DMS153 (cell line): Measurements from ENCODE around the gene RGS10.
"Not testable (repeated sequence)": the region's sequence is repeated elsewhere in the genome, so short reads cannot be mapped to it uniquely, and the experiment has no call there.

Source experiments
- DNase-seq: peaks from one replicate; lab custom pipeline; 2025; lab: John Stamatoyannopoulos, UW

RGS10 gene

DNA sequence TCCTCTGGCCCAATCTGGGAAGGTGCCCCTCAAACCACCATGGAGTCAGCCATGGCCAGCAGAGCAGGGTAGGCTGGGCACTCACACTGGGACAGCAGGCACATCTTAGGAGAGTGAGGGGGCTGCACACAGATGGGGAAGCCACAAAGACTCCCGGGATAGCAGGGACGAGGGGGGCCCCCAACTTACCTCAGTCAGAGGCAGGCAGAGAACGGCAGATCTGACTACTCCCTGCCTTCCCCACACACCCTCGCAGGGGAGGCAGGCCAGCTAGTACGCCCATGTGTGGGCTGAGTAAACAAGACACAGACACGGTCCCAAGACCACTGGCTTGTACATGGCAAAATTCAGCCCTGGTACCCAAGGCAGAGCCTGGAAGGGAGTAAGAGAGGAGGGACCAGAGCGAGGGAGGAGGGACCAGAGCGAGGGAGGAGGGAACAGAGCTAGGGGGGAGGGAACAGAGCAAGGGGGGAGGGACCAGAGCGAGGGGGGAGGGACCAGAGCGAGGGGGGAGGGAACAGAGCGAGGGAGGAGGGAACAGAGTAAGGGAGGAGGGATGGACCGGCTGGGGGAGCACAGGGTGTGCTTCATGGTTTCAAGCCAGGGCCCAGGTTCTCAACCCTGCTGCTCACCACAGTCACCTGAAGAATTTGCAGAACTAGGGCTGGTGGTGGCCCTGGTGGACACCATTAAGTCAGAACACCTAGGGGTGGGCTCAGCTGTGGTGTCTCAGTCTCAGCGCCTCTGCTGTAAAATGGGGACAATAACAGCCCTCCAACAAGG is 73.8 kb downstream of the RGS10 start:
- DNase-seq: no peak

DNA sequence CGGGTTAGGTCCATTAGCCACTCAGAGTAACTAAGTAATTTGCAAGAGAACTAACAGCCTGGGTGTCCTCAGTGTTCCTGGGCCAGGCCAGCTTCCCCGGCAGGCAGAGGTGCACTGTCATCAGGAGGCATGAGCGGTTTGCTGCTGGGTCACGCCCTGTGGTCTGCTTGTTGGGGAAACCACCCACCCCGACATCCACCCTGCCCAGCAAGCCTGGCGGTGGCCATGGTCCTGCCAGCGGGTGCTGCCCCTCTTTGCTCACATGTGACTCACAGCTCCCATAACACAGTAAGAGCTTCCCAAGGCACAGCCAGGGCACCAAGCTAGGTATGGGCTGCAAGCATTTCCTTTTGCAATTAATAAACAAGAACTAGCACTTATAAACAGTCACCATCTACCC is 75.9 kb downstream of the RGS10 start:
- no peak for DNase-seq

DNA sequence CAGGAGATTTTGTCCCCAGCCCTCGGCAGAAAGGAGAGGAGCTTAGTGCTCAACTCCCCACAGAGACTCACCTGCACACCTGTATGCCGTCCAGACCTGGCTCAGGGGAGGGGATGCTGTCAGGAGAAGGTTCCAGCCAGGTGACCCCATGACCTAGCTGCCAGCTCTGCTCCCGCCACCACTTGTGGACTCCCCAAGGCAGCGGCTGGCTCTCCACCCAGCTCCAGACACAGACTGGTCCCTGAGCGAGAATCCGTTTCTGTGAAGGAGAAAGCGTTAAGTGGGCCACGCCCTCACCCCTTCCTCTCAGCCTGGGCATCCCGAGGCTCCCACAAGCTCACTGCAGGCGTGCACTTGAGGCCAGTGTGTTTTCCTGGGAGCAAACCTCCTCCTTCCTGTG is 76.4 kb downstream of the RGS10 start:
- DNase-seq: no peak

DNA sequence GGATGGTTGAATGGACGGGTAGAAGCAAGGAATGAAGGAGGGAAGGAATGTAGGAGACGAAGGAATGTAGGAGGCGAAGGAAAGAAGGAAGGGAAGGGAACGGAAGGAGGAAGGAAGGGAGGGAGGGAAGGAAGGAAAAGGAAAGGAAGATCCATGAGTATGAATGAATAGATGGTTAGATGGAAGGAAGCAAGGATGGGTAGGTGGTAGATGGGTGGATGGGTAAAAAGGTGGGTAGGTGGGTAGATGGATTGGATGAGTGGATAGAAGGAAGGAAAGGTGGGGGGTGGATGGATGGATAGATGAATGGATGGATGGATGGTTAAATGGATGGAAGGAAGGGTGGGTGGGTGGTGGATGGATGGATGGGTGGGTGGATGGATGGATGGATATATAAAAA is 77.4 kb downstream of the RGS10 start:
- DNase-seq: no peak

DNA sequence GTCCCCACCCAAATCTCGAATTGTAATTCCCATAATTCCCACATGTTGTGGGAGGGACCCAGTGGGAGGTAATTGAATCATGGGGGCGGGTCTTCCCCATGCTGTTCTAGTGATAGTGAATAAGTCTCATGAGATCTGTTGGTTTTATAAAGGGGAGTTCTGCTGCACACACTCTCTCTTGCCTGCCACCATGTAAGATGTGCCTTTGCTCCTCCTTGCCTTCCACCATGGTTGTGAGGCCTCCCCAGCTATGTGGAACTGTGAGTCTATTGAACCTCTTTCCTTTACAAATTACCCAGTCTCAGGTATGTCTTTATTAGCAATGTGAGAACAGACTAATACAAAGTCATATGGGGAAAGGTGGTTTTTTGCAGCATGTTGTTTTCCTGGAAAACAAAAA is 79.3 kb downstream of the RGS10 start:
- not testable (repeated sequence) for DNase-seq

DNA sequence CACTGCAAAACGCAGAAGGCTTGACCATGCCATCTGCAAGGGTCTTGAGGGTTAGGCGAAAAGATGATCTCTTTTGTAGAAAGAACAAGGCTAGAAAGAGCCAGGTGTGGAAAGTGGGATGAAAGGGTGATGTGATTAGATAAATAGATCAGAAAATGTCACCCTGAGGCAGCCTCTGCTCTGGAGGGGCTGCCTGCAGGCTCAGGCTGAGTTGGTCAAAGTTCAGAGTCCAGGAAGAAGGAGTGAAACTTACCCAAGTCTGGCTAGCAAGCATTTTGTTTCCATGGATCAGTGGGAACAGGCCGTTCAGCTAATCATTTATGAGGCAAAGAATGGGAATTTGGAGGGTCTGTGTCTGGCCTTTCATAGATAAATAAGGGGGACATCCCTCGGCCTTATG is 79.7 kb downstream of the RGS10 start:
- no peak for DNase-seq

DNA sequence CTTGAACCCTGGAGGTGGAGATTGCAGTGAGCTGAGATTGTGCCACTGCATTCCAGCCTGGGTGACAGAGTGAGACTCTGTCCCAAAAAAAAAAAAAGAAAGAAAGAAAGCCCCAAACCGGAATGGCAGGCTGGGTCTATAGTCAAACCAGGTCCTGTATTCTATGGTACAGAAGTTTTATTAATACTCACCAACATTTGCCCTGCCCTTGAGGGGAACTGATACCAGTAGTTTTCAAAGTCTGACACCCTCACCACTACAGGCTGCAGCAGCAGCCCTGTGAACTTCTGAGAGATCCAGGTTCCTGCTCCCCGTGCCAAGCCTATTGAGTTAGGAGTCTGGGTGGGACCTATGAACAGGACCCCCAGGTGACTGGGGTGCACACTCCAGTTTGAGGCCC is 80.6 kb downstream of the RGS10 start:
- DNase-seq: no peak

DNA sequence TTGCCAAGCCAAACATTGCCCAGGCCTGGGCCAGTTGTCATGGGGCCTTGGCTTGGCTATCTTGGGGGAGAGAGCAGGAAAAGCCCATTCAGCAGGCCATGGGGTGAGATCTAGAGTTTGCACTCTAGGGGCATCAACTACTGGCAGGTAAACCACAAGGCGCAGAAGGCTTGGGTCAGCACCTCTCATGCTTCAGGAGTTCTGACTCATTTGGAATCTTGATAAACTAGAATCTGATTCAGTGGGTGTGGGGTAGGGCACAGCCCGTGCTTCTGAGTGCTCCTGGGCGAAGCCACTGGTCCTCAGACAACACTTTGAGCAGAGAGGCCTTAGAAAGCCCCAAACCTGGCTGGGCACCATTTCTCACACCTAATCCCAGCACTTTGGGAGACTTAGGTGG is 81.1 kb downstream of the RGS10 start:
- no peak for DNase-seq

DNA sequence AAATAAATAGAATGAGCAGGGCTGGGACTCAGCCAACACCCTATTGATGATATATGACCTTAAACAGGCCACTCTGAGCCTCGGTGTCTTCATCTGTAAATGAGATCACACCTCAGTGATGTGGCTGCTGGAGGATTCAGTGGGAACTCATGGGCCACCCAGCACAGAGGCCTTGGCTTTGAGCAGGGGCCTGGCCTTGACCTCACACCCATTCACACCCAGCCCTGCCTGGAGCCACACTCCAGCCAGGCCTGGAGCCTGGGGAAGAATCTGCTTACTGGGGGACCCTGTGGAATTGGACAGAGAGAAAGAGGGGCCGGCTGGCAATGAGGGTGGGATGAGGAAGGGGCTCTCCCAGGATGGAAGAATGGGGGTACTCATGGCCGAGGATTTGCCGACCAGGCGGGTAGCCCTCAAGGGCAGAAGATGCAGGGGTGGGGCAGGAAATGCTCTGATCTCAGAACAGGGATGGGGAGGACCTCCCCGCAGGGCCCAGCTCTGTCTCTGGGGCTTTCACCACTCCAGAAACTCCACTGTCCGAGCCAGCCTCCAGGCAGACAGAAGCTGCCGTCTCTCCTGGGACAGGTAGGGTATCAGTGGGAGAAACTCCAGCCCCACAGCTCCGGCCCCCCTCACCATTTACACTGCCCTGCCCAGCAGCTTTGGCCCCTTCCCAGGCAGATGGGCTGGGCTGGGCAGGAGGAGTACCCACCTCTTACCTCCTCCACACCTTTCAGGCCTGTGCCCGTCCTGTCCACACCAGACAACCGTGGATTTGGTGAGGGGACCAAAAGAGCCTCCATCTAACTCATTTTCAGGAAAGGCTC is 81.9 kb downstream of the RGS10 start:
- DNase-seq: no peak

DNA sequence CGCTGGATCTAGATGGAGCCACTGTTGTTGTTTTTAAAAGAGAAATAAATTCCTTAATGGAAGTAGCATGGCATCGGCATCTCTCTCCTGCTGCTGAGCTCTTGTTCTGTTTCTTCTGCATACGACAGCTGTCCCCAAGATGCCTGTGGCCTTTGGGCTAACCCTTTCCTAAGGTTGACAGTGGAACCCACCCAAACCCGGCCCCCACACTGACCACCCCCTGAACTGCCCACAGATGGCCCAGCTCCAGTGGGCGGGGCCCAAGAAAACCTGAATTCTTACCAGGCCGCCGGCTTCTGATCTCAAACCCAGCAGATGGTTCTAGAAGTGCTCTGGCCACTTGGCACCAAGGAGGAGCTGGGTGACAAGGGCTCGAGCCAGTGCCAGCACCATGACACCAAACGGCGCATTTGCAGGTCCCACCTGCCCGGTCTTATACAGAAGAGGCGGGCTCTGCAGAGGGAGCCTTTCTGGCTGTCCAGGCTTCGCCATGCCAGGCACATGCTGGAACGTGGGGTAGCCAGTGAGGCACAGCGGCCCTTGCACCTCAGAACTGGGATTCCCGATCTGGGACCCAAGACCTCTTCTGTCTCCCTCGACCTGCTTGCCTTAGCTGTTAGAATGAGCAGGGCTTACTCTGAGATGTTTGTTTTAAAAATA is 82.7 kb downstream of the RGS10 start:
- DNase-seq: no peak

DNA sequence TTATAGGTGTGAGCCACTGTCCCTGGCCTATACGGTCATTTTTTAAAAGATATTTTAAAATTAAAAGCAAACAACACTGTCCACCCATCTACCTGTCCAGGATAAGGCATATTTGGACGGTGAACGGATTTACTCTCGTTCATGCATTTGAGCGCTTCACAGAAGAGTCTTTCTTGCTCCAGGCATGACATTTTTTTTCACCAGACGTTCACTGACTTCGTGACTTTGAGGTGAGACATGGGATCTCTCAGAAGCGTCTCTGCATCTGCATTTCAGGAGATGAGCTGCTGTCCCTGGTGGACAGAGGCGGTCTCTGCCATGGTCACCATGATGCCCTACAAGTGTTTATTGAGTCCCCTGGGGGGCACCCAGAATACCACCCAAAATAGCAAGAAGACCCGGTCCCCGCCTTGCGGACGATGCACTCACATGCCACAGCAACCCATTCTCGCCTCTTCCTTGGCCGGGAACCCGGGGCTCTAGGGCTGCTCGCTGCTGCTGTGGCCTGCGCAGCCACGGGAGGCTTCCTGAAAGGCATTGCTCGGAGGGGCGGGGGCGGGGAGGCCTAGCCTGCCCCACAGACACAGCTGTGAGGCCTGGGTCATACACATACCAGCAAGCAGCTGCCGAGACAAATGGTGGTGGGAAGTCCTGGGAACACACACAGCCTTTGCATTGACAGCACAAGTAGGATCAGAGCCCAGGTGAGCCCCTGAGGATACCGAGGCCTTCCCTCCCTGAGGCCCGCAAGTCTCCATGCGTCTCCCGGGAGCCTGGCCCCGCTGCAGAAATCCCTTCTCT is 84.4 kb downstream of the RGS10 start:
- DNase-seq: no peak

DNA sequence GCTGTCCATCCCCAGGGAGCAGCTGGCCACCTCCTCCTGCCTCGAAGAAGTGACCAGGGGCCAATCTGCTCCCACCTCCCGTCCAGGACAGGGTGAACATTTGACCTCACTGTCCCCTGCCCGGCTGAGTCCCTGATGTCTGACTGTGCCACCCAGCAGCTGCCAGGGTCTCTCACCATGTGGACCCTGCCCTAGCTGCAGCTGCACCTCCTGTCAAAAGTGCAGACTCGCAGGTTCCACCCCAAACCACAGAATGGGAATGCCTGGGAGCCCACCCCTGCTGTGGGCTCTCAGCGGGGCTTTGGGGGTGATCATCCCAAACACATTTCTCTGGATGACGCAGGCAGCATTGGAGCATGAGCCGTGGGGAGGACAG is 86.1 kb downstream of the RGS10 start:
- no peak for DNase-seq

DNA sequence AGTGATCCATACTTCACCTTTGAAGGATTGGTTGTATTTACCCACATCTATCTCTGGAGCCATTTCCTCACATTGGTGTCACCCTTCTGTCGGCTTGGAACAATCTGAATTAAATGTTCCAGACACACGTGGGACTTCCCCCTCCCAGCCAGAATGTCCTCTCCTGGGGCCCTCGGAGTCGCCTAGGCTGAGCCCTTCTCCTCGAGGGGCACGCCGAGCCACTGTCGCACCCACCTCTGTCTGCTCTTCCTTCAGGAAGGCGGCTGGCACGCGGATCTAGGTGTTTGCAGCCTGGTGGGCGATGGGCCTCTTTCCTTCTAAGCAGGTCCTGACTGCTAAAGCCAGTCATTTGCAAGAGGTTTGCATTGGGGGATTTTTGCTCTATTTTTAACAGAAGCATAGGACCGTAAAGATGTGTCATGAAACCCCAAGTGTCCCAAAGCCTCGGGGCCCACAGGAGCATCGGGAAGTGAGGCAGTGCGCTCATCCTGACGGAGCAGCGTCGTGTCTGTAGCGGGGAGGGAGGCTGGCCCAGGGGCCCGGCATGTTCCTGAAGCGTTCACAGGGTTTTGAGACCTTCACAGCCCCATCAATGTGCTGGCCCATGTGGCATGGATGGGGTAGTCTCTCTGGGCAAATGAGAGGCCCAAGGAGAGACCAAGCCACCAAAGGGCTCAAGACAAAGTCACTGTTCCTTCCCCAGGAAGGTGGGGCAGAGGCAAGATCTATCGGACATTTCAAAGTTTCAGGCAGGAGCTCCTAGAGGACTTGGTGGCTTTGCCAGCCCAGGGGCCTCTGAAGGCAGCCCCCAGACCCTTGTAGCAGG is 86.7 kb downstream of the RGS10 start:
- DNase-seq: no peak

DNA sequence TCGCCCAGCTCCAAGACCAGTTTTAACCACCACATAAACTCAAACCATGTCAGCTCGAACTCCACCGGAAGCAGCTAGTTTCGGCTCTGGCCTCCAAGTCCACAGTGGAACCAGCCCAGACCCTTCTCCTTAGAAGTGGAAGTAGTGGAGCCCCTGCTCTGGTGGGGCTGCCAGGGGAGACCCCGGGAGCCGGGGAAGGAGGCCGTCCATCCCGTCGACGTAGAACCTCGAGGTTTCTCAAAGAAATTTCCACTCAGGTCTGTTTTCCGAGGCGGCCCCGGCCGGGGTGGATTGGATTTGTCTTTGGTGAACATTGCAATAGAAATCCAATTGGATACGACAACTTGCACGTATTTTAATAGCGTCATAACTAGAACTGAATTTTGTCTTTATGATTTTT is 87.5 kb downstream of the RGS10 start:
- DNase-seq: no peak

DNA sequence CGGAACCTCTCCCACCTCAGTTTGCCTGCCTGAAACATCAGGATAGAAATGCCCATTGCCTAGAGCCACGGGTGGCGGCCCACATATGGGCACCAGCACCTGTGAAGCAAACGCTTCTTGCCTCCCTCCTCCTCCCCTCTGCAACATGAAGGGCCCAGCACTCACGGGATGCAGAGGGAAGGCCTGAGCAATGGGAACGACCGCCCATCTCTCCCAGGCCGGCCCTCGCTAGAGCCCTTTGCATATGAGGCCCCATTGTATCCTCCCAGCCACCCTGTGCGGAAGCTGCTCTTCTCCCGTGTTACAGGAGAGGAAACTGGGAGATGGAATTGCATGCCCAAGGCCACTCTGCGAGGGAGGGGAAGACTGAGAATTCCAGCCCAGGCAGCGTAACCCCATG is 88.2 kb downstream of the RGS10 start:
- no peak for DNase-seq

DNA sequence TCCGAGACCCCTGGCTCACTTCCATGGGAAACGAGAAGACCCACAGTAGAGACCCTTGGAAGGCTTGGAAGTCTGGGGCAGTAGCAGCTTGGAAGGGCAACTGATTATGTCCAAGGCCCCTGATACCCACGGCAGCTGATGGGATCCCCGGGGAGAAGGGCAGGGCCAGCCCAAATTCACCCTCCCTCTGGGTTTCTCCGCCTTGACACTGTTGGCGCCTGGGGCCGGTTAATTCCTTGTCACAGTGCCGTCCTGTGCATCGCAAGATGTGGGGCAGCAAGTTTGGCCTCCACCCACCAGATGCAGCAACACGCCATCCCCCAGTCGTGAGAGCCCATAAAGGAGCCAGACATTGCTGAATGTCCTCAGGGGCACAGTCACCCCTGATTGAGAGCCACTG is 89.2 kb downstream of the RGS10 start:
- DNase-seq: no peak

DNA sequence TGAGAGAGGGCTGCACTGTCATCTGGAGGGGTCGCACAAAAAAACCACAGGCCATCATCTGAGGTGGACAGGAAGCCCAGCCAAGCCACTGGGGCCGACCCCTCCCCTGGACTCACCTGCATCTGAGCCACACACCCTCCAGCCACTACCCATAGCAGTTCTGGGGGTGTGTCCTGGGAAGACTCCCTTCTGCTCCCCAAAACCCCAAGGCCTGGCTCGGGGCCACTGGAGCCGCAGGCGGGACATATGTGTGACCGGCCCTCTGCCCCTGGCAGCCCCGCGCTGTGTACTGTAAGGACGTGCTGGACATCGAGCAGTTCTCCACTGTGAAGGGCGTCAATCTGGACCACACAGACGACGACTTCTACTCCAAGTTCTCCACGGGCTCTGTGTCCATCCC is 90.1 kb downstream of the RGS10 start:
- no peak for DNase-seq

DNA sequence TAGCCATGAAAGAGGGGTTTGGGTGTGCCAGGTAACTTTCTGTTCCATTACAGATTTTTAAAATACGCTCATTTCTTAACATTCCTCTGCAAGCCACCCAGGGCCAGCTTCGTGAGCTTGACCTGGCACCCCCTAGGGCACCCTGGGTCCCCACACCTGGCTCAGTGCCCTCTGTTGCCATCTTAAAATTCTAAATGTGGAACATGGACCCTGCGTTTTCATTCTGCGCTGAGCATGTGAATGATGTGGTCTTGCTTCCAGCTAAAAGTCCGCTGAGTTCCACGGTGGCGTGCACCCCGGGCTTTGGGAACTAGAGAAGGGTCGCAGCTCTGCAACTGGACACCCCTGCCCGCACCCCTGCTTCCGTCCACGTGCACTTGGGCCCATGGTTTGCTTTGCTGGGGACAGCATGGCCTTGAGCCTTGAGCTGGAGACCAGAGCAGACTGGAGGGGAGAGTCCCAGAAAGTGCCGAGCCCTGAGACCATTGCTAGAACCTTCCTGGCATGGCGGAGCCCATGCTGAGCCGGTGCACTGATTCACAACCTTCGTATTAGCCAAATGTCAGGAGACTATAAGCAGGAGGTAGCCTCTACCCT is 91.1 kb downstream of the RGS10 start:
- DNase-seq: no peak

DNA sequence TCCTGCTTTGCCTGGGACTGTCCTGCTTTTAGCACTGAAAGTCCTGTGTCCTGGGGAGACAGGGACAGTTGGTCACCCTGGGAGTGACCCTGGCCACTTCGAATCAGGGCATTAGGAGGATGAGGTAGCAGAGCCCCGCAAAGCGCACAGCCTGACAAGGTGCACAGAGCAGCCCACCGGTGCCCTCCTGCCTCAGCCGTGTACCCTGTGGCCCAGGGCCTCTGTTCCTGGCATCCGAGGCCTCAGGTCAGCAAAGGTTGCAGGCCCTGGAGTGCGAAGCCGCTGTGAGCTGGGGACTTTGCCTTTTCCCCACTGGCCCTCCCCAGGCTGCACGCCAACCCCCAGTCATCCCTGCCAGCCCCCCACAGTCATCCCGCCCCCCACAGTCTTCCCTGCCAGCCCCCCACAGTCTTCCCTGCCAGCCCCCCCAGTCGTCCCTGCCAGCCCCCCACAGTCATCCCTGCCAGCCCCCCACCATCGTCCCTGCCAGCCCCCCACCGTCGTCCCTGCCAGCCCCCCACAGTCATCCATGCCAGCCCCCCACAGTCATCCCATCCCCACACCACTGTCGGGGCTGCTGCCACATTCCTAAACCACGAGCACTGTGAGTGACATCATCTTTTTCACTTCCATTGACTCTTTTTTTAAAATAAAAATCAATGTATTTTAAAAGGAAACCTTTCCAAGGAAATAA is 91.8 kb downstream of the RGS10 start:
- no peak for DNase-seq
